IMR-90 (cell line): Measurements from ENCODE around the gene PSMB4. TPM values are rescaled to one million over a fixed set of nuclear protein-coding genes. Genes with fewer than 3 reads are reported as not detected.

Experiments used
- ATAC-seq: fragments of 200-7000 bp; cut with Tn5 transposase; 2 replicates; pipeline ENCODE4 v1.9.1; 2020; ENCODE audit warnings: low read depth, mild to moderate bottlenecking, moderate library complexity
- BruUV-seq: library from RNA; stranded (reverse); fragments of 400-500 nt; replicated peaks from 2 replicates; lab custom pipeline; 2021; lab: Mats Ljungman, UMichigan
- CTCF ChIA-PET: fragments of 300-600 bp; formaldehyde crosslinking; extraction: SDS; loops from one replicate; lab custom pipeline; 2021; ENCODE audit warnings: antibody characterized with exemption; lab: Yijun Ruan, JAX
- POLR2A ChIA-PET: fragments of 300-600 bp; sonication (Branson Sonifier 250); formaldehyde crosslinking; loops from one replicate; lab custom pipeline; 2022; ENCODE audit warnings: antibody characterized with exemption; ENCODE audit not compliant: unreplicated experiment; lab: Charles Lee
- DNase-seq: peaks from one replicate; pipeline ENCODE4 v3.0.0; 2013
- H2AFZ ChIP-seq: replicated peaks from 2 replicates; pipeline ENCODE3; 2013; ENCODE audit warnings: low read length, mild to moderate bottlenecking; ENCODE audit not compliant: poor library complexity
- H2AK5ac ChIP-seq: 2 replicates; pipeline ENCODE4 v1.6.1; 2013; ENCODE audit warnings: low read depth, low read length, inconsistent platforms
- H2AK9ac ChIP-seq: replicated peaks from 2 replicates; pipeline ENCODE3; 2013; ENCODE audit warnings: mild to moderate bottlenecking, low read depth, low read length, moderate library complexity; ENCODE audit not compliant: poor library complexity
- H2BK120ac ChIP-seq: 2 replicates; pipeline ENCODE4 v1.6.1; 2013; ENCODE audit warnings: low read depth, low read length, inconsistent platforms
- H2BK15ac ChIP-seq: 3 replicates; pipeline ENCODE4 v1.6.1; 2013; ENCODE audit warnings: low read depth, low read length, inconsistent platforms
- H2BK20ac ChIP-seq: 2 replicates; pipeline ENCODE4 v1.6.1; 2013; ENCODE audit warnings: low read depth, mild to moderate bottlenecking, inconsistent platforms, low read length, moderate library complexity
- H2BK5ac ChIP-seq: 2 replicates; pipeline ENCODE4 v1.6.1; 2013; ENCODE audit warnings: mild to moderate bottlenecking, low read depth, low read length, inconsistent platforms; ENCODE audit not compliant: poor library complexity, severe bottlenecking
- H3K14ac ChIP-seq: replicated peaks from 2 replicates; pipeline ENCODE4 v1.6.1; 2013; ENCODE audit warnings: low read depth, low read length, inconsistent platforms
- H3K18ac ChIP-seq: 2 replicates; pipeline ENCODE4 v1.6.1; 2013; ENCODE audit warnings: low read depth, low read length, control low read depth
- H3K23ac ChIP-seq: 2 replicates; pipeline ENCODE4 v1.6.1; 2013; ENCODE audit warnings: low read depth, low read length, inconsistent platforms
- H3K27ac ChIP-seq: 2 replicates; pipeline ENCODE4 v1.5.1; 2013; ENCODE audit warnings: mild to moderate bottlenecking, control low read depth, low read length; ENCODE audit not compliant: insufficient read depth
- H3K27me3 ChIP-seq: 2 replicates; pipeline ENCODE4 v1.6.1; 2013; ENCODE audit warnings: low read length; ENCODE audit not compliant: control insufficient read depth, insufficient read depth
- H3K36me3 ChIP-seq: 2 replicates; pipeline ENCODE4 v1.6.1; 2013; ENCODE audit warnings: low read length, mixed read lengths; ENCODE audit not compliant: control insufficient read depth, insufficient read depth
- H3K4ac ChIP-seq: 2 replicates; pipeline ENCODE4 v1.6.1; 2013; ENCODE audit warnings: low read depth, low read length, inconsistent platforms
- H3K4me1 ChIP-seq: 2 replicates; pipeline ENCODE4 v1.6.1; 2013; ENCODE audit warnings: low read length, mixed read lengths; ENCODE audit not compliant: control insufficient read depth, insufficient read depth
- H3K4me2 ChIP-seq: 2 replicates; pipeline ENCODE4 v1.6.1; 2013; ENCODE audit warnings: low read depth, mild to moderate bottlenecking, control low read depth, low read length, moderate library complexity
- H3K4me3 ChIP-seq: 2 replicates; pipeline ENCODE4 v1.5.1; 2013; ENCODE audit warnings: low read depth, mild to moderate bottlenecking, control low read depth, low read length, moderate library complexity; ENCODE audit not compliant: insufficient read depth
- H3K56ac ChIP-seq: 2 replicates; pipeline ENCODE4 v1.6.1; 2013; ENCODE audit warnings: low read length, inconsistent platforms; ENCODE audit not compliant: insufficient read depth; ENCODE audit errors: extremely low read depth
- H3K79me1 ChIP-seq, 2 experiments: 2 replicates each; pipeline ENCODE4 v1.6.1; 2013; ENCODE audit warnings: low read length in 2 of 2, inconsistent platforms in 1 of 2, low read depth in 1 of 2
- H3K9ac ChIP-seq: 2 replicates; pipeline ENCODE4 v1.6.1; 2013; ENCODE audit warnings: low read depth, low read length, control low read depth
- H3K9me1 ChIP-seq: 2 replicates; pipeline ENCODE4 v1.6.1; 2013; ENCODE audit warnings: low read length, inconsistent platforms; ENCODE audit not compliant: insufficient read depth
- H3K9me3 ChIP-seq: 2 replicates; pipeline ENCODE4 v1.6.1; 2013; ENCODE audit warnings: low read length; ENCODE audit not compliant: control insufficient read depth, insufficient read depth
- H4K20me1 ChIP-seq: 2 replicates; pipeline ENCODE4 v1.6.1; 2013; ENCODE audit warnings: low read length, inconsistent platforms; ENCODE audit not compliant: insufficient read depth
- H4K5ac ChIP-seq: 2 replicates; pipeline ENCODE4 v1.6.1; 2013; ENCODE audit warnings: mild to moderate bottlenecking, low read depth, low read length, control low read depth
- H4K8ac ChIP-seq, 2 experiments: 2 replicates each; pipeline ENCODE4 v1.6.1; 2013; ENCODE audit warnings: low read depth in 2 of 2, low read length in 2 of 2, control low read depth in 1 of 2, inconsistent platforms in 1 of 2
- H4K91ac ChIP-seq: 2 replicates; pipeline ENCODE4 v1.6.1; 2013; ENCODE audit warnings: low read depth, low read length, inconsistent platforms; ENCODE audit not compliant: insufficient read depth
- BHLHE40 ChIP-seq: fragments of 150-350 bp; IDR thresholded peaks from 2 replicates; pipeline ENCODE4 v1.6.1; 2016; ENCODE audit warnings: mild to moderate bottlenecking, low read depth, low read length
- CEBPB ChIP-seq: IDR thresholded peaks from 2 replicates; pipeline ENCODE4 v1.6.1; 2012; ENCODE audit warnings: low read depth, low read length, improper control_type of control experiment
- CHD1 ChIP-seq: IDR thresholded peaks from 2 replicates; pipeline ENCODE4 v1.6.1; 2012; ENCODE audit warnings: low read depth, low read length, improper control_type of control experiment
- CTCF ChIP-seq: conservative IDR thresholded peaks from 2 replicates; pipeline ENCODE4 v1.5.1; 2012; ENCODE audit warnings: mild to moderate bottlenecking, low read depth, low read length, improper control_type of control experiment
- FOS ChIP-seq: fragments of 150-350 bp; IDR thresholded peaks from 2 replicates; pipeline ENCODE4 v1.6.1; 2016; ENCODE audit warnings: low read depth, low read length
- MAFK ChIP-seq: IDR thresholded peaks from 2 replicates; pipeline ENCODE4 v1.6.1; 2012; ENCODE audit warnings: low read depth, low read length, improper control_type of control experiment
- MAZ ChIP-seq: IDR thresholded peaks from 2 replicates; pipeline ENCODE4 v1.6.1; 2012; ENCODE audit warnings: low read depth, mild to moderate bottlenecking, low read length, improper control_type of control experiment, moderate library complexity, borderline replicate concordance
- MXI1 ChIP-seq: IDR thresholded peaks from 2 replicates; pipeline ENCODE4 v1.6.1; 2012; ENCODE audit warnings: low read depth, mild to moderate bottlenecking, low read length, moderate library complexity, borderline replicate concordance
- NFE2L2 ChIP-seq: fragments of 150-350 bp; IDR thresholded peaks from 2 replicates; pipeline ENCODE4 v1.6.1; 2016; ENCODE audit warnings: low read depth, mild to moderate bottlenecking, low read length
- POLR2A ChIP-seq: IDR thresholded peaks from 2 replicates; pipeline ENCODE4 v1.6.1; 2012; ENCODE audit warnings: mild to moderate bottlenecking, low read depth, low read length
- RAD21 ChIP-seq: IDR thresholded peaks from 2 replicates; pipeline ENCODE4 v1.6.1; 2012; ENCODE audit warnings: low read length, improper control_type of control experiment
- RCOR1 ChIP-seq: IDR thresholded peaks from 2 replicates; pipeline ENCODE4 v1.6.1; 2012; ENCODE audit warnings: mild to moderate bottlenecking, low read length, improper control_type of control experiment; ENCODE audit not compliant: insufficient replicate concordance
- RFX5 ChIP-seq: IDR thresholded peaks from 2 replicates; pipeline ENCODE4 v1.8.0; 2012; ENCODE audit warnings: low read depth, mild to moderate bottlenecking, low read length, moderate library complexity
- SMC3 ChIP-seq: fragments of 150-350 bp; IDR thresholded peaks from 2 replicates; pipeline ENCODE4 v1.6.1; 2016; ENCODE audit warnings: low read depth, mild to moderate bottlenecking, antibody characterized with exemption, low read length, moderate library complexity
- USF2 ChIP-seq: fragments of 150-350 bp; IDR thresholded peaks from 2 replicates; pipeline ENCODE4 v1.6.1; 2017; ENCODE audit warnings: mild to moderate bottlenecking, antibody characterized with exemption, low read length, low read depth
- WGBS, 2 experiments: methylation state at CpG; one replicate each; pipeline versions ENCODE4 v1.1.5 to v1.1.7; 2013; ENCODE audit warnings: missing lambda C conversion rate in 2 of 2; ENCODE audit not compliant: insufficient read length in 1 of 2; ENCODE audit errors: extremely low coverage in 2 of 2; 5-methylcytosine and 5-hydroxymethylcytosine counted together
- dilution Hi-C: fragments of 300-500 bp; cut with HindIII; formaldehyde crosslinking; loops from one replicate; pipeline ENCODE4 v1.14.3; 2018; ENCODE audit warnings: low sequenced_read_pairs; ENCODE audit not compliant: unreplicated experiment
- in situ Hi-C: fragments of 300-500 bp; cut with MboI; formaldehyde crosslinking; loops from 3 replicates; pipeline ENCODE4 v1.14.3; 2019; ENCODE audit warnings: low sequenced_read_pairs, inconsistent platforms, mixed read lengths
- intact Hi-C: fragments of 100-400 bp; cut with micrococcal nuclease; formaldehyde crosslinking; loops from 2 replicates; pipeline ENCODE4 v1.10.0; 2022
- polyA plus RNA-seq, 3 experiments: library from polyadenylated mRNA; depleted of rRNA; stranded (reverse); fragments of >200 nt; gene quantifications; 2 replicates each; pipeline ENCODE4 v1.2.3, GENCODE V29; 2012; ENCODE audit warnings: low replicate concordance in 1 of 3
- total RNA-seq: library from RNA; depleted of rRNA; stranded (reverse); fragments of >200 nt; gene quantifications from 2 replicates; pipeline ENCODE4 v1.2.3, GENCODE V29; 2012
- TF ChIP-seq, protein P1 (sequence below): fragments of 150-350 bp; IDR thresholded peaks from 2 replicates; pipeline ENCODE4 v1.6.1; 2016; ENCODE audit warnings: low read depth, mild to moderate bottlenecking, low read length, moderate library complexity, borderline replicate concordance

Gene PSMB4
- total and polyA plus RNA-seq, 2 of the 4 experiments (the other 2 are of a cell fraction) = 457 to 565 TPM

DNA sequence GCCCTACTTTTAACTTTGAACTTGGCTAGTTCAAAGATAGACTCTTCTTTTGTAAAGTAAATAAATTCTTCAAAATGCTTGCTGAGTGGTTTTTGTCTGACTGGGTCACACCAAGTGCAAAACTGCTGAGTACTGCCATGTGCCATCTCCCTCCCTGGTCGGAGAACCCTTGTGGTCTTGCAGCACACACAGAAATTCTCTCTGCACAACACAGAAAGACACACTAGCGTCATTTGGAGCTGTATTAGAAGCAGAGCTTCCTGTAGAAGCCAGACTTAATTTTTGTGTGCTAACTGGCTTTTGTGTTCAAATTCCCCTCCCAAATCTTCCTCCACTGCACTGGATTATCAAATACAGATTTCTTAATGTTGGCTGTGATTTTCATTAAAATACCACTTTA, 2.5 kb downstream of the PSMB4 start:
- Histone ChIP-seq H2BK20ac (no peak overlapping the region), H3K14ac (no peak overlapping the region), H2AFZ (no peak overlapping the region), H3K4me3 (no peak overlapping the region), H4K20me1 (peaks cover 24% of the 10 kb centered on the region; the same call in 1 of the 2 replicates), H2BK120ac (no peak overlapping the region), H2AK9ac (no peak overlapping the region), H2AK5ac (no peak overlapping the region), H3K27ac (no peak overlapping the region), H2BK15ac (no peak overlapping the region), H3K27me3 (no peaks in the 10 kb centered on the region), H3K9me1 (peaks cover 17% of the 10 kb centered on the region), H3K4me2 (no peak overlapping the region), H3K4me1 (peaks cover 3% of the 10 kb centered on the region; the same call in 1 of the 2 replicates), H4K5ac (no peak overlapping the region), H4K91ac (no peak overlapping the region), H3K56ac (no peak overlapping the region), H2BK5ac (no peak overlapping the region), H3K79me1 (peaks cover 5 to 54% of the 10 kb centered on the region in 2 experiments; a peak in 3 of 4 replicates), H3K4ac (no peak overlapping the region), H3K9ac (no peak overlapping the region), H3K36me3 (peaks cover 44% of the 10 kb centered on the region), H3K18ac (no peak overlapping the region), H3K23ac (no peak overlapping the region), H3K9me3 (no peaks in the 10 kb centered on the region), H4K8ac (no peak overlapping the region)
- DNase-seq (no peak), ATAC-seq (no peak)
- WGBS, 2 experiments = no CpG with 5 or more reads among the region's 2 CpGs
- intact Hi-C loops (no loop called here), dilution Hi-C loops (no loop called here), in situ Hi-C loops (loop anchor here (10.0 kb wide), 2 partner anchors 97 to 207 kb away; partner anchors contain the start of genes PIP5K1A and VPS72)
- BruUV-seq = no TSS peak
- CTCF ChIA-PET = no interaction called here
- TF ChIP-seq FOS (no peak), MAFK (no peak), MAZ (no peak), USF2 (no peak), SMC3 (no peak), RCOR1 (no peak), BHLHE40 (no peak), RAD21 (no peak), CEBPB (no peak), CTCF (no peak), MXI1 (no peak), CHD1 (no peak), POLR2A (no peak), RFX5 (no peak), NFE2L2 (no peak)
- TF ChIP-seq, protein P1, sequence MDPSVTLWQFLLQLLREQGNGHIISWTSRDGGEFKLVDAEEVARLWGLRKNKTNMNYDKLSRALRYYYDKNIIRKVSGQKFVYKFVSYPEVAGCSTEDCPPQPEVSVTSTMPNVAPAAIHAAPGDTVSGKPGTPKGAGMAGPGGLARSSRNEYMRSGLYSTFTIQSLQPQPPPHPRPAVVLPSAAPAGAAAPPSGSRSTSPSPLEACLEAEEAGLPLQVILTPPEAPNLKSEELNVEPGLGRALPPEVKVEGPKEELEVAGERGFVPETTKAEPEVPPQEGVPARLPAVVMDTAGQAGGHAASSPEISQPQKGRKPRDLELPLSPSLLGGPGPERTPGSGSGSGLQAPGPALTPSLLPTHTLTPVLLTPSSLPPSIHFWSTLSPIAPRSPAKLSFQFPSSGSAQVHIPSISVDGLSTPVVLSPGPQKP = no peak
- POLR2A ChIA-PET = interaction anchor here (0.6 kb wide), 1 partner anchor 10 kb away, joined by 3 read pairs; no protein-coding TSS in a partner anchor
